SU-DHL-6 (cell line): ENCODE measurements around the gene SFT2D3.

ENCODE experiments used
- H2AFZ ChIP-seq: fragments of 200-600 bp; sonication (generic); 2 replicates; pipeline ENCODE4 v1.6.1; 2014; ENCODE audit warnings: low read depth, mild to moderate bottlenecking, moderate library complexity, mixed read lengths, antibody characterized with exemption, low read length; ENCODE audit not compliant: severe bottlenecking
- H3F3A ChIP-seq: fragments of 200-600 bp; shearing (Covaris generic); 2 replicates; pipeline ENCODE4 v1.6.0; 2016; ENCODE audit warnings: antibody characterized with exemption, mild to moderate bottlenecking; ENCODE audit not compliant: insufficient read depth
- H3K27ac ChIP-seq: fragments of 200-600 bp; sonication (generic); 2 replicates; pipeline ENCODE4 v1.5.1; 2016; ENCODE audit warnings: low read depth, mild to moderate bottlenecking, low read length, moderate library complexity, mixed read lengths
- H3K27me3 ChIP-seq: fragments of 200-600 bp; sonication (generic), shearing (Covaris generic); 2 replicates; pipeline ENCODE4 v1.6.0; 2014; ENCODE audit warnings: mild to moderate bottlenecking, low read length
- H3K36me3 ChIP-seq: fragments of 200-600 bp; sonication (generic); 2 replicates; pipeline ENCODE4 v1.6.1; 2014; ENCODE audit warnings: mild to moderate bottlenecking, low read length, mixed read lengths
- H3K4me2 ChIP-seq: fragments of 300-600, 200-600 bp; shearing (Covaris generic), sonication (generic); 2 replicates; pipeline ENCODE4 v1.6.0; 2014; ENCODE audit warnings: low read length, low read depth, mild to moderate bottlenecking; ENCODE audit not compliant: poor library complexity, severe bottlenecking
- H3K4me3 ChIP-seq: fragments of 200-600 bp; sonication (generic); 2 replicates; pipeline ENCODE4 v1.5.1; 2014; ENCODE audit warnings: antibody characterized with exemption, low read length, mild to moderate bottlenecking, mixed read lengths; ENCODE audit not compliant: insufficient read depth, poor library complexity, severe bottlenecking
- H3K79me2 ChIP-seq: fragments of 200-600 bp; sonication (generic); 2 replicates; pipeline ENCODE4 v1.6.1; 2014; ENCODE audit warnings: mild to moderate bottlenecking, low read length, moderate library complexity; ENCODE audit not compliant: insufficient read depth
- H3K9ac ChIP-seq: fragments of 200-600 bp; sonication (generic); 2 replicates; pipeline ENCODE4 v1.7.0; 2014; ENCODE audit warnings: mild to moderate bottlenecking, low read length
- H3K9me2 ChIP-seq: fragments of 200-600 bp; sonication (generic); replicated peaks from 2 replicates; pipeline ENCODE4 v1.6.1; 2014; ENCODE audit warnings: low read length; ENCODE audit not compliant: insufficient read depth
- H3K9me3 ChIP-seq: fragments of 200-600 bp; sonication (generic); 2 replicates; pipeline ENCODE4 v1.6.1; 2014; ENCODE audit warnings: low read length, mixed read lengths; ENCODE audit not compliant: insufficient read depth
- H4K20me1 ChIP-seq: fragments of 200-600 bp; sonication (generic); 2 replicates; pipeline ENCODE4 v1.6.1; 2014; ENCODE audit warnings: low read depth, mild to moderate bottlenecking, antibody characterized with exemption, low read length, moderate library complexity, mixed read lengths
- CTCF ChIP-seq: fragments of 200-600 bp; sonication (generic); IDR thresholded peaks from one replicate; pipeline ENCODE4 v1.5.1; 2017; ENCODE audit warnings: antibody characterized with exemption, mild to moderate bottlenecking, low read length, moderate library complexity; ENCODE audit not compliant: insufficient read depth, poor library complexity, severe bottlenecking
- EZH2phosphoT487 ChIP-seq: fragments of 200-600 bp; sonication (generic), shearing (Covaris generic); conservative IDR thresholded peaks from 2 replicates; pipeline ENCODE4 v1.6.1; 2018; ENCODE audit warnings: mild to moderate bottlenecking, antibody characterized with exemption, low read length, moderate library complexity, mixed read lengths

SFT2D3 gene

GRCh38 chr2:127655209-127656073 is 45.9 kb upstream of the SFT2D3 start:
- H3K4me2 ChIP-seq = no peak overlapping the region
- no peaks in the 10 kb centered on the region for H4K20me1 ChIP-seq
- no peaks in the 10 kb centered on the region for H3K36me3 ChIP-seq
- H3K4me3 ChIP-seq = no peak overlapping the region
- H3K9me3 ChIP-seq = no peaks in the 10 kb centered on the region
- H3K27me3 ChIP-seq = no peaks in the 10 kb centered on the region
- H3F3A ChIP-seq = no peaks in the 10 kb centered on the region
- TF ChIP-seq EZH2phosphoT487 (no peak), CTCF (no peak)
- H3K27ac ChIP-seq = no peak overlapping the region
- H3K9me2 ChIP-seq = no peaks in the 10 kb centered on the region
- no peak overlapping the region for H3K9ac ChIP-seq
- no peak overlapping the region for H2AFZ ChIP-seq
- no peaks in the 10 kb centered on the region for H3K79me2 ChIP-seq

GRCh38 chr2:127656569-127657231 is 44.6 kb upstream of the SFT2D3 start:
- Histone ChIP-seq H3K9ac (no peak overlapping the region), H3K9me2 (no peaks in the 10 kb centered on the region), H3K4me3 (no peak overlapping the region), H3F3A (no peaks in the 10 kb centered on the region), H3K9me3 (no peaks in the 10 kb centered on the region), H3K27ac (no peak overlapping the region), H3K27me3 (no peaks in the 10 kb centered on the region), H3K4me2 (no peak overlapping the region), H3K79me2 (no peaks in the 10 kb centered on the region), H3K36me3 (no peaks in the 10 kb centered on the region), H2AFZ (no peak overlapping the region), H4K20me1 (no peaks in the 10 kb centered on the region)
- TF ChIP-seq EZH2phosphoT487 (no peak), CTCF (no peak)

- no peaks in the 10 kb centered on the region for H3K79me2 ChIP-seq
- no peak overlapping the region for H3K27ac ChIP-seq
- no peak overlapping the region for H3K4me2 ChIP-seq
- no peaks in the 10 kb centered on the region for H3K9me3 ChIP-seq
- H3K36me3 ChIP-seq = no peaks in the 10 kb centered on the region
- H3F3A ChIP-seq = no peaks in the 10 kb centered on the region
- H3K9me2 ChIP-seq = no peaks in the 10 kb centered on the region
- no peaks in the 10 kb centered on the region for H4K20me1 ChIP-seq
- no peak overlapping the region for H2AFZ ChIP-seq
- H3K27me3 ChIP-seq = no peaks in the 10 kb centered on the region
- H3K4me3 ChIP-seq = no peak overlapping the region
- H3K9ac ChIP-seq = no peak overlapping the region
- TF ChIP-seq EZH2phosphoT487 (no peak), CTCF (no peak)
Observed at GRCh38 chr2:127657232-127657595, 44.1 kb upstream of the SFT2D3 start.
